ENCODE results near the gene COL18A1.

COL18A1 gene

DNA sequence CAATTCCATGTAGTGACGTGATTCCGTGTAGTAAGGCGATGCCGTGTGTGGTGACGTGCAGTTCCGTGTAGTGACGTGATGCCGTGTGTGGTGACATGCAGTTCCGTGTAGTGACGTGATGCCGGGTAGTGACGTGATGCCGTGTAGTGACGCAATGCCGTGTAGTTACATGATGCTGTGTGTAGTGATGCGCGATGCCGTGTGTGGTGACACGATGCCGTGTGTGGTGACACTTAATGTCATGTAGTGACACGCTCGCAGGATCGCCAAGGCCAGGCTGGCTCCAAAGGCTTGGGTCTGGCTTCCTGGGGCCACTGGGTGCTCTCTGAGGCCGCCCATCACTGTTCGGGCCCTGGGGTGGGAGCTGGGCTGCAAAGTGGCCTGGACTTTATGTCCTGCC lies 14.2 kb downstream of the COL18A1 start:
- no peak overlapping the region for H3K4me3 ChIP-seq (ENCODE audit: control insufficient read depth, low read depth, low read length)
- no peak for TF ChIP-seq CTCF (conservative IDR thresholded peaks at IDR 0.05; ENCODE audit: control insufficient read depth, insufficient read depth, low read depth, low read length)
- no peak for DNase-seq (ENCODE audit: low read depth)

DNA sequence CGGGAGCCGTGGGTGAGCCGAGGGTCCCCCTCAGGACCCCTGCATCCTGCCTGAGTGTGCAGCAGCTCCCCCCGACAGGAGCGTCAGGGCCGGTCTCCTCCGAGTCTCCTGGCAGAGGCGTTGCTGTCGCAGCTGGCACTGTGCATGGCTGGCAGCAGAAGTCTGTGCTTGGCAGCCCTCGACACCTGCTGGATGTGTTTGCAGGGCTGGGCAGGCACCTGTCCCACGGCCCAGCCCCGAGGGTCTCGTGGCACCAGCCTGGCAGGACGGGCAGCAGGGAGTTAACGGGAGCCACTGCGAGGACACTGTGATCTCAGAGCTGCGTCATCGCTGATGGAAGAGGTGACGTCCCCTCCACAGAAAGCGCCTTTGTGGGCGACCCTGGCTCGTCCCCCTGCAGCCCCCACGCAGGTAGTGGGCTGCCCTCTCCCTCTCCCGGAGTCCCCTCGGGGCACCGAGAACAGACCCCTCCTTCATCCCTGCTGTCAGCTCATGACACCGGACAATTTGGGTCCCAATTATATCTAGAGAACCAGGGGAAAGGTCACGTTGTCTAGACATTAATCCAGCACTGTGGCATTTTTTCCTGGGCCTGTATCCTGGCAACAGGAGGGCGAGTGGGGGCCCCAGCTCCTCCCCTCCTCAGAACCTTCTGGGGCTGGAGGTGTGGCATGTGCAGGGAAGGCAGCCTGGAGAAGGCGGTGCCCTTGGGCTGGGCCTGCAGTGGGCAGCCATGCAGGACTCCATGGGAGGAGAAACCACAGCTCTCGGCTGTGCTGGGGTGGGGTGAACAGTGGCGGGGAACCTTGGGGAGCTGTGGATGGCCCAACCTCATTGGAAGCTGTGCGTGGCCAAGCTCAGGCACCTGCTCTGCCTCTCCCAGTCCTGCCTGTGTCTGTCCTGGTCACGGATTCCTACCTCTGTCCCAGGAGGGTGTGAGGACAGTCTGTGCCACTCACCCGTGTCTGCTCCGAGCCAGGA lies 15.4 kb downstream of the COL18A1 start:
- no peak for TF ChIP-seq CTCF (conservative IDR thresholded peaks at IDR 0.05; ENCODE audit: control insufficient read depth, insufficient read depth, low read depth, low read length)
- H3K4me3 ChIP-seq (ENCODE audit: control insufficient read depth, low read depth, low read length) = no peak overlapping the region
- DNase-seq (ENCODE audit: low read depth) = no peak

DNA sequence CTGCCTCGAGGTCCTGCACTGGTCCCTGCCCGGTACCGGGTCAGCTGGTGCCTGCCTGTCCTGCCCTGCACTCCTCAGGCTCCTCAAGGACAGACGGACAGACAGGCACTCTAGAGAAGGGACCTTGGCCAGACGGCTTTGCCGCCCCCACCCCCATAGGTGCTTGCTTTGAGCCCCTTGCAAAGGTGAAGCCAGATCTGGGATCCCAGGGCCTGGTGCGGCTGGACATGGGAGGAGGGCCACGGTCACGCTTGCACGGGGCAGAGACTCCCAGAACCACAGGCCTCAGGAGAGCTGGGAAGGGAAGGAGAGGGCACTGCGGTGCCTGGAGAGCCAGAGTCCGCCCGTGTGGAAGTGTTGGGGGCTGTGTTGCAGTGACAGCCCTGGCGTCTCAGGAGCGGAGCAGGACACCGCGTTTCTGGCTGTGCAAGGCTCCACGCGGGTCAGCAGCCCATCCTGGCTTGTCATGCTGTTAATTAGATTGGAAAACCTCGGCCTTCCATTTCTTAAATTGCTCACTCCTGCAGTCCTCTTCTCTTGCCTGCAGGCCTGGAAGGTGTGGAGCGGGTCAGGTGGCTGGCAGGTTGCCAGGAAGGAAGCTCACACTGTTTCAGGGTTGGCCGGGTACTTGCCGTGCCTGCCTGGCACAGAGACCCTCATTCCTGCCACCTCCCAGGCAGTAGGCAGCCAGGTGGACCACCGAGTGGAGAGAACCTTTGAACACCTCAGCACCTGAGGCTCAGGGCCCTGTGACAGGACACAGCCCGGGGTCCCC lies 16.3 kb downstream of the COL18A1 start:
- H3K4me3 ChIP-seq (ENCODE audit: control insufficient read depth, low read depth, low read length) = no peak overlapping the region
- no peak for TF ChIP-seq CTCF (conservative IDR thresholded peaks at IDR 0.05; ENCODE audit: control insufficient read depth, insufficient read depth, low read depth, low read length)
- DNase-seq (ENCODE audit: low read depth) = no peak

- no peak for TF ChIP-seq CTCF (conservative IDR thresholded peaks at IDR 0.05; ENCODE audit: control insufficient read depth, insufficient read depth, low read depth, low read length)
- H3K4me3 ChIP-seq (ENCODE audit: control insufficient read depth, low read depth, low read length) = no peak overlapping the region
- no peak for DNase-seq (ENCODE audit: low read depth)
Observed at GRCh38 chr21:45421846-45422775, 17.1 kb downstream of the COL18A1 start.

- no peak for DNase-seq (ENCODE audit: low read depth)
- no peak overlapping the region for H3K4me3 ChIP-seq (ENCODE audit: control insufficient read depth, low read depth, low read length)
- no peak for TF ChIP-seq CTCF (conservative IDR thresholded peaks at IDR 0.05; ENCODE audit: control insufficient read depth, insufficient read depth, low read depth, low read length)
Observed at GRCh38 chr21:45423201-45423955, 18.4 kb downstream of the COL18A1 start.

Measured in fibroblast of mammary gland (primary cell).